ENCODE measurements around the gene SENP1. TPM values are rescaled to one million over a fixed set of nuclear protein-coding genes. Genes with fewer than 3 reads are reported as not detected.

SENP1 gene
- total RNA-seq (2021) (39.4 and 41.6 TPM in 2 replicates), Bru-seq, nascent RNA (percentile 86 among the genes with signal in this experiment), BruChase-seq, experiment 1, labeled RNA remaining after a 2-hour chase (percentile 85 among the genes with signal in this experiment), BruChase-seq, experiment 2, labeled RNA remaining after a 6-hour chase (percentile 81 among the genes with signal in this experiment)
- long read RNA-seq, full-length matches to known transcripts: 13 of 42 reads
- long read RNA-seq, partial matches to known transcripts: 6 of 42 reads
- long read RNA-seq, other reads (novel, unspliced or antisense): 23 of 42 reads

DNA sequence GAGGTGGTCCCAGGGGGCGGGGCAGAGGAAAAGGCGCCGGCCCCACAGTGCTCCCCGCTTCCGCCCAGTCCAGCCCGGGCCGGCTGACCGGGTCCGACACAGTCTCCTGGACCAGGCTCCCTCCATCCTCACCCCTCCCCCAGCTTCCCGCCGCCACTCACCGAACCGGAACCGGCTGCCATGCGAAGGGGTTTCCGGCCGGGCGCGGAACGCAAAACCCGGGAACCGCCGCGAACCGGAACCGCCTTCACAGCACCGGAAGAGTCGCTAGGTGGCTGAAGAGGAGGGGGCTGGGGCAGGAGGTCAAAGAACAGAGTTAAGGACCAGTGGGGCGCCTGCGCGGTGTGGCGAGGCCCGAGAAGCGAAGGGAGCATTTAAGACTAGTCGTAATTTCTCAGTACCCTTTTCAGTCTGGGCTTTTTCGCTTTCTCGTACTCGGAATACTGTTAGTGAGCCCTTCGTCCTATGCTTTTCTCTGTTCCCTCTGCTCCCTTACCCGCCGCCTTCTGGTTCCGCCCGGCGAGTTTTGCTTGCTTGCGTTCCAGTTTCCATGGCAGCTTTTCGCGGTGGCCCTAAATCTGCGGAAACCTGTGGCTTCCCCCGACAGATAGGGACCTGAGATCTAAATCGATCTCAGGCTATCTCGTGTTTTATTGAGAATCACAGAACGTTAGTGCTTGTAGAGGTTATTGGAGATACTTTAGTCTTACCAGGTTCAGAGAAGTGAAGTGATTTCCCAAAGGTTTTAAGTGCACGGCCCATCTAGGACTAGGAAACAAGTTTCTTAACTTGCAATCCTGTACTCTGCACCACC is at the start of gene SENP1:
SENP1 (minus strand) TSS at position 213 of the 814 bp plus-strand sequence. CDS start 4,607 bp downstream, outside the sequence.
- peak; percentile 21; the same call in 1 of the 2 replicates for TF ChIP-seq CTCF (conservative IDR thresholded peaks at IDR 0.05; ENCODE audit: low read depth, low read length)
- no peak for TF ChIP-seq EZH2 (IDR thresholded peaks at IDR 0.05; ENCODE audit: borderline replicate concordance, low read depth, low read length, poor library complexity, severe bottlenecking)
- ChIA-PET POLR2A (ENCODE audit: low non-redundant PET) (interaction anchor here (0.7 kb wide), 2 partner anchors 34 to 298 kb away, joined by 3 read pairs; no protein-coding TSS in a partner anchor), CTCF (no interaction called here)
- DNase-seq (ENCODE audit: low spot score): peak; percentile 91
- intact Hi-C loops (cut with micrococcal nuclease; ENCODE audit: unreplicated experiment): loop anchor here (5.0 kb wide), 1 partner anchor 51 kb away; the partner anchor contains the start of gene ASB8
- Histone ChIP-seq H3K9me3 (ENCODE audit: low read depth, low read length, poor library complexity, severe bottlenecking) (no peaks in the 10 kb centered on the region), H3K27ac (ENCODE audit: low read depth, low read length, poor library complexity, severe bottlenecking) (peak within 1 kb of the TSS; percentile 97), H3K27me3 (replicated peaks; ENCODE audit: insufficient read depth, low read depth, low read length, poor library complexity) (peaks cover 5% of the 10 kb centered on the region), H3K4me3 (ENCODE audit: low read depth, low read length, poor library complexity, severe bottlenecking) (peak within 1 kb of the TSS; percentile 94), H3K4me1 (ENCODE audit: insufficient read depth, low read length, poor library complexity, severe bottlenecking) (peaks cover 18% of the 10 kb centered on the region), H3K36me3 (ENCODE audit: insufficient read depth, low read length, poor library complexity, severe bottlenecking) (no peaks in the 10 kb centered on the region)
- no TSS peak for BruUV-seq (replicated peaks)

GRCh38 chr12:48151103-48151771 is 45.4 kb upstream of the SENP1 start:
- no peak for DNase-seq (ENCODE audit: low spot score)
- CTCF ChIA-PET: no interaction called here
- intact Hi-C loops (cut with micrococcal nuclease; ENCODE audit: unreplicated experiment): no loop called here
- Histone ChIP-seq H3K9me3 (ENCODE audit: low read depth, low read length, poor library complexity, severe bottlenecking) (no peaks in the 10 kb centered on the region), H3K27ac (ENCODE audit: low read depth, low read length, poor library complexity, severe bottlenecking) (no peak overlapping the region), H3K27me3 (replicated peaks; ENCODE audit: insufficient read depth, low read depth, low read length, poor library complexity) (no peaks in the 10 kb centered on the region), H3K36me3 (ENCODE audit: insufficient read depth, low read length, poor library complexity, severe bottlenecking) (peaks cover 43% of the 10 kb centered on the region), H3K4me1 (ENCODE audit: insufficient read depth, low read length, poor library complexity, severe bottlenecking) (peaks cover 4% of the 10 kb centered on the region), H3K4me3 (ENCODE audit: low read depth, low read length, poor library complexity, severe bottlenecking) (no peak overlapping the region)
- POLR2A ChIA-PET (ENCODE audit: low non-redundant PET): no interaction called here
- BruUV-seq (replicated peaks): no TSS peak
- TF ChIP-seq EZH2 (IDR thresholded peaks at IDR 0.05; ENCODE audit: borderline replicate concordance, low read depth, low read length, poor library complexity, severe bottlenecking): no peak
- no peak for TF ChIP-seq CTCF (conservative IDR thresholded peaks at IDR 0.05; ENCODE audit: low read depth, low read length)

DNA sequence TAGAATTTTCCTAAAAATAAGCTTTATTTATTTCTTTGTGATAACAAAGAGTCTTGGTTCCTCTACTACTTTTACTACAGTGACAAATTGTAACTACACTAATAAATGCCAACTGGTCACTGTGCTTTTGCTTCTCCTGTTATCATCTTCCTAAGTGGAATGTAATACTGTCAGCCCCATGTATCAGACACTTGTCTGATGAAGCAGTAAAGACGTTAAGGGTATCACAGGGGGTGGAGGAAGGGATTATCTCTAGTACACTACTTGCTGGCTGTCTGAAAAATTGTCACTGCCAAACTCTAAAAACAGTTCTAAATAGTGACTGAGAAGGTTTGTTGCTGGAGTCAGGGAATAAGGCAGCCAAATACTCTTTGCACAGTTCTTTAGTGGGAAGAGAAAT is 40.1 kb upstream of the SENP1 start:
- peaks cover 82% of the 10 kb centered on the region for H3K36me3 ChIP-seq (ENCODE audit: insufficient read depth, low read length, poor library complexity, severe bottlenecking)
- no peak for DNase-seq (ENCODE audit: low spot score)
- TF ChIP-seq CTCF (conservative IDR thresholded peaks at IDR 0.05; ENCODE audit: low read depth, low read length): no peak
- no peak for TF ChIP-seq EZH2 (IDR thresholded peaks at IDR 0.05; ENCODE audit: borderline replicate concordance, low read depth, low read length, poor library complexity, severe bottlenecking)
- no peak overlapping the region for H3K4me3 ChIP-seq (ENCODE audit: low read depth, low read length, poor library complexity, severe bottlenecking)
- no peaks in the 10 kb centered on the region for H3K27me3 ChIP-seq (replicated peaks; ENCODE audit: insufficient read depth, low read depth, low read length, poor library complexity)
- H3K27ac ChIP-seq (ENCODE audit: low read depth, low read length, poor library complexity, severe bottlenecking): peak overlapping the region; percentile 1
- H3K9me3 ChIP-seq (ENCODE audit: low read depth, low read length, poor library complexity, severe bottlenecking): no peaks in the 10 kb centered on the region
- peaks cover 12% of the 10 kb centered on the region for H3K4me1 ChIP-seq (ENCODE audit: insufficient read depth, low read length, poor library complexity, severe bottlenecking)
- BruUV-seq (replicated peaks): no TSS peak
- intact Hi-C loops (cut with micrococcal nuclease; ENCODE audit: unreplicated experiment): no loop called here
- CTCF ChIA-PET: no interaction called here
- POLR2A ChIA-PET (ENCODE audit: low non-redundant PET): interaction anchor here (0.6 kb wide), 1 partner anchor 289 kb away, joined by 3 read pairs; no protein-coding TSS in a partner anchor
